GM19438 (cell line): ENCODE data around the gene VPS54.

Experiments
- ATAC-seq: cut with Tn5 transposase; IDR thresholded peaks from one replicate; pipeline ENCODE4 v1.9.1; 2021; ENCODE audit warnings: low read depth; ENCODE audit not compliant: unreplicated experiment

The VPS54 gene, protein sequence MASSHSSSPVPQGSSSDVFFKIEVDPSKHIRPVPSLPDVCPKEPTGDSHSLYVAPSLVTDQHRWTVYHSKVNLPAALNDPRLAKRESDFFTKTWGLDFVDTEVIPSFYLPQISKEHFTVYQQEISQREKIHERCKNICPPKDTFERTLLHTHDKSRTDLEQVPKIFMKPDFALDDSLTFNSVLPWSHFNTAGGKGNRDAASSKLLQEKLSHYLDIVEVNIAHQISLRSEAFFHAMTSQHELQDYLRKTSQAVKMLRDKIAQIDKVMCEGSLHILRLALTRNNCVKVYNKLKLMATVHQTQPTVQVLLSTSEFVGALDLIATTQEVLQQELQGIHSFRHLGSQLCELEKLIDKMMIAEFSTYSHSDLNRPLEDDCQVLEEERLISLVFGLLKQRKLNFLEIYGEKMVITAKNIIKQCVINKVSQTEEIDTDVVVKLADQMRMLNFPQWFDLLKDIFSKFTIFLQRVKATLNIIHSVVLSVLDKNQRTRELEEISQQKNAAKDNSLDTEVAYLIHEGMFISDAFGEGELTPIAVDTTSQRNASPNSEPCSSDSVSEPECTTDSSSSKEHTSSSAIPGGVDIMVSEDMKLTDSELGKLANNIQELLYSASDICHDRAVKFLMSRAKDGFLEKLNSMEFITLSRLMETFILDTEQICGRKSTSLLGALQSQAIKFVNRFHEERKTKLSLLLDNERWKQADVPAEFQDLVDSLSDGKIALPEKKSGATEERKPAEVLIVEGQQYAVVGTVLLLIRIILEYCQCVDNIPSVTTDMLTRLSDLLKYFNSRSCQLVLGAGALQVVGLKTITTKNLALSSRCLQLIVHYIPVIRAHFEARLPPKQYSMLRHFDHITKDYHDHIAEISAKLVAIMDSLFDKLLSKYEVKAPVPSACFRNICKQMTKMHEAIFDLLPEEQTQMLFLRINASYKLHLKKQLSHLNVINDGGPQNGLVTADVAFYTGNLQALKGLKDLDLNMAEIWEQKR

DNA sequence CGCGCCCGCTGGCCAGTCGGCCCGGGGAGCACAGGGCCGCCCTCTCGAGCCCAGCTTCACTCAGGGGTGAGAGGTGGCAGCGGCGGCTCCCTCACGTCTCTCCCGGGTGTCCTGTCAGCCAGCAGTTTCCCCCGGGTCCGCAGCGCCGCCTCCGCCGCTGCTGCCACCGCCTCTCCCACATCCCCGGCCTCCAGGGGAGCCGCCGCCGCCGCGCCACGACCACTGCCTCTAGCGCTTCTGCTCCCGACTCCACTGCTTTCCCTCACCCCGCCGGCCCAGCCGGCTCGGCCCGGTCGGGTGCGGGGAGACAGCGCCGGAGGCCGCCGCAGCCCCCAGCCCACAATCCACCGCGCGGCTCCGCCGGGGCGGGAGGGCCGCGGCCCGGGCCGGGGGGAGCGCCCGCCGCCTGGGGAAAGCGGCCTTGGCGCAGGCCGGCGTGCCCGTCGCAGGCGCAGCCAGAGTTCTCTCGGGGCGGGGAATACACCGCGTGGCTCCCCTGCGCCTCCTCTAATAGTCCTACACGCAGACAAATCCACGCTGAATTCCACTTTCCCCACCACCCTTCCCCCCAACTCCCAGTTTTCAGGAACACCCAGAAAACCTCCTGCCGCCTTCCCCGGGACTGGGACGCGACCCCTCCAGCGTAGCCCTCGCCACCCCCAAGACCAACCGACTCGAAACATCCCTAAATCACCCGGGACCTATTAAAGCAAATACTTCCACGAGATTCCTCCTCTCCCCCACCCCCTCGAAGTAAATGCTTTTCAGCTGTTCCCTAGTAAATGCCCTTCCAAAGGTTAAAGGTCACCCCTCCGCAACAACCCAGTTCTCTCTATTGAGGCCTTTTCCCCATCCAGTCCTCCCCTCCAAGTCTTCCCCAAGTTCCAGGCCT is at the start of gene VPS54:
Gene VPS54, minus strand, starts transcription at position 346 of the 892 bp plus-strand sequence. CDS start 35,429 bp downstream, outside the sequence.
- ATAC-seq, result peak; percentile 54

GRCh38 chr2:64067326-64067725 is 48.1 kb upstream of the VPS54 start:
- ATAC-seq, result no peak

DNA sequence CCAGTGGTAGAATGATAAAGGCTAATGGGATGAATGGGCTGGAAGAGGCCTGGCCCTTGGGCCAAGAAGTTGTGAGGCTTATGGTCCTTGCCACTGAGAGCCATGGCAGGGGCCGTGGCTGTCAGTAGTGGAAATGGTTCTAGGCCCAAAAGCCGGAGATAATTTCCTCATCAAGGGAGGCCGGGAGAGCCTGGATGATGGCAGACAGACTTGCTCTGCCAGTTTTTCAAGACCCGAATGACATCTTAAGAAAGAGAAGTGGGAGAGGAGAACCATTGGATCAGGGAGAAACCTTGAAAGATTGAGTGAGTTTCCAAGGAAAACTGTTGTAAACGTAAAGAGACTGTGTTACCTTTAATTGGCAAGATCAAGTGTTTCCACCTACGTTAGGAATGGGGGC is 46.3 kb upstream of the VPS54 start:
- no peak for ATAC-seq

DNA sequence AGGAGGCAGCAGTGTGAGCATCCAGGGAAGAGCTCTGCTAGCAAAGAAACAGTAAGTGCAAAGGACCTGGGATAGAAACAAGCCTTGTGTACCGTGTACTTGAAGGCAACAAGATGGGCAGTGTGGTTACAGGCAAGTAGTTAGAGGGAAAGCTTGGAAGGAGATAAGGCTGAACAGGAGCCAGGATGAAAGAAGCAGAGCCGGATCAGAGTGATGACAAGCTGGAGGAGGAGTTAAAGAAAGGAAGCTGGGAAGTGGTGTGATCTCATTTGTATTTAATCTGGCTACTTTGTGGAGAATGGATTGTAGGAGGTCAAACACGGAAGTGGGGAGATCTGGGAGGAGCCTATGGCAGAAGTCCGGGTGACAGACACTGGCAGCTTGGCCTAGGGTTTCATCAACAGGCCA is 44.7 kb upstream of the VPS54 start:
- ATAC-seq, result no peak

DNA sequence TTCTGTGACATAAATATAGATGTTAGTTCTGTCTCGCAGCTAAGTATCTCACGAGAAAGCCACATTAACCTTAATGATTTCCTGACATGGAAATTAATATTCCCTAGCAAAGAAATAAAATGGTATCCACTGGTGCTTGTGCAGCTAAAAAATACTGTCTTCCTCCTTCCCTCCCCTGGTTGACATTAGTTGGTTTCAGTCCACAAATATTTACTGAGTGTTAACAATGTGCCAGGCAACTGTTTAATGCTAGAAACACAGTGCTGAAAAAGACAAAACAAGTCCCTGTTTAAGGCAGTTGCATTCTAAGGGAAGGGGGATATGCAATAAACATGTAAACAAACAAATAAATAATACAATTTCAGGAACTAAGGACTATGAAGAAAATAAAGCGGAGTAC is 44.2 kb upstream of the VPS54 start:
- no peak for ATAC-seq

DNA sequence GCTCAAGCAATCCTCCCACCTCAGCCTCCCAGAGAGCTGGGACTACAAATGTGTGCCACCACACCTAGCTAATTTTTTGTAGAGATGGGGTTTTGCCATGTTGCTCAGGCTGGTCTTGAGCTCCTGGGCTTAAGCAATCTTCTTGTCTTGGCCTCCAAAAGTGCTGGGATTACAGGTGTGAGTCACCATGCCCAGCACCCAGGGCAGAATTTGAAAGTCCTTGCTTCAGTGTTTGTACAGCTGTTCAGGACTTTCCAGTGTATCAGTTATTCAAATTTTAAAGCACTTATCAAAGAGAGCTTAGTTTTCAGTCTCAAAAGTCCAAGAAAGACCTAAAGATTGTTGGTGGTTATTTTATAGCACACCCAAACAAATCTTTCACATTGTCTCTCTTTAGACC is 43.6 kb upstream of the VPS54 start:
- ATAC-seq, result no peak

GRCh38 chr2:64059270-64059669 is 40.0 kb upstream of the VPS54 start:
- no peak for ATAC-seq

DNA sequence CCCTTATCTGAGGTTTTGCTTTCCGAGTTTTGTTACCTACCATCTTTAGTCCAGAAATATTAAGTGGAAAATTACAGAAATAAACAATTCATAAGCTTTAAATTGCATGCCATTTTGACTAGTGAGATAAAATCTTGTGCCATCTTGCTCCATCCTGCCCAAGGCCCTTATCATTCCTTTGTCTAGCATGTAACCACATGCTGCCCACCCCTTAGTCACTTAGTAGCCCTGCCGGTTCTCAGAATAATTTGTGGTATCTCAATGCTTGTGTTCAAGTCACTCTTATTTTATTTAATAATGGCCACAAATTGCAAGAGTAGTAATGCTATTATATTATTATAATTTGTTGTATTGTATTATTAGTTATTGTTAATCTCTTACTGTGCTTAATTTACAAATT is 36.8 kb upstream of the VPS54 start:
- ATAC-seq, result no peak

- no peak for ATAC-seq
Observed at GRCh38 chr2:64054161-64054915, 35.1 kb upstream of the VPS54 start.

- ATAC-seq, result no peak
Observed at GRCh38 chr2:64052463-64053241, 33.4 kb upstream of the VPS54 start.

DNA sequence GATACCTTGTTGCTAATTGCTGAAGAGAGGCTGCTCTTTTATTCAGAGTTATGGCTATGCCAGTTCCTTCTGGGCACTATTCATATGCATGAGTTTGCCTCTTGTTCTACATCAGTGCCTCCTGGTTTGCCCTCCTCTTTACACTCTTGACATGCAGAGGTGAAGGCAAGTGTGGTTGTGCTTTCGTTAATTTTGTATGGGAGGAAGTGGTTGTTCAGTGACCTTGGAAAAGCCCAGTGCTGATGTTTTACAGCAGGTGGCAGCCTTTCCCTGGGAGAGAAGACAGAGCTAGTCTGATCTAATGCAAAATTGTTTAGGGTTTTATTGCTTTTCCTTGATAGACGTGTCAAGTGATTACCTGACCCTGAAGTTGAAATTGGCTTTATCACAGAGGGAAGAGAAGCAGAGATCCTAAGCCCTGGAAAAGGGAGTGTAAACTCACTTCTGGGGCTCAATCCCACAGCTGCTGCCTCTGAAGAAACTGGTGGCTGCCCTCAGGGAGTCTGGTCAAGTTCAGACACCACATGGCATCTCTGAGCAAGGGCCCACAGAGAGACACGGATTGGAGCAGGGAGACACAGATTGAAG is 30.5 kb upstream of the VPS54 start:
- peak; percentile 75 for ATAC-seq

DNA sequence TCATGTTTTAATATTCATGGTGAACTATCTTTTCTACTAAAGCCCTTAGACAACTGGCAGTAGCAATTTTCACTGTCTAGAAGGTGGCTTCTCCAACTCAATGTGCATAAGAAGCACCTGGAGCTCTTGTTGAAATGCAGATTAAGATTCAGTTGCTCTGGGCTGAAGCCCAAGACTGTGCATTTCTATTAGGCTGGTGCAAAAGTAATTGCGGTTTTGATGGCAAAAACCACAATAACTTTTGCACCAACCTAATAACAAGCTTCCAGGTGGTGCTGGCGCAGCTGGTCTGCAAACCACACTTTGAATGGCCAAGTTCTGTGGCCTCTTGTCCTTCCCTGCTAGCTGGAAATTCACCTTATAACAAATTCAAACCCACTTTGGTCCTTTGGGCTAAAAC is 26.7 kb upstream of the VPS54 start:
- ATAC-seq, result no peak

DNA sequence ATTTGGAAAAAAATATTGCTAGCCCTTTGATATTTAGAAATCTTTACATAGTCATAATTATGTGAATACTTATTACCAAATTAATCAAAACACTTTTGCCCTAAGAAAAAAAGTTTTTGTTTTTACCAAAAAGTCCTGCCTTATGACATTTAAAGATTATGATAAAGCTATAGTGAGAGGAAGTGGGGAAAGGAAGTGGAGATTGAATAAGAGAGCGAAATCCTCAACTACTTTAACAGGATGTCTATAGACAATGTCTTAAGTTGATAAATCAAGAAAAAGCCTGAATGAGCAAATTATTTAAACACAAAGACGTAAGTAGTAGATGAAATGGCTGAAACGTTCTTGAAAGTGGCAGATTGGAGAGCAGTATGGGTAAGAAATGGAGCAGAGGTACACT is 20.9 kb upstream of the VPS54 start:
- ATAC-seq, result no peak

DNA sequence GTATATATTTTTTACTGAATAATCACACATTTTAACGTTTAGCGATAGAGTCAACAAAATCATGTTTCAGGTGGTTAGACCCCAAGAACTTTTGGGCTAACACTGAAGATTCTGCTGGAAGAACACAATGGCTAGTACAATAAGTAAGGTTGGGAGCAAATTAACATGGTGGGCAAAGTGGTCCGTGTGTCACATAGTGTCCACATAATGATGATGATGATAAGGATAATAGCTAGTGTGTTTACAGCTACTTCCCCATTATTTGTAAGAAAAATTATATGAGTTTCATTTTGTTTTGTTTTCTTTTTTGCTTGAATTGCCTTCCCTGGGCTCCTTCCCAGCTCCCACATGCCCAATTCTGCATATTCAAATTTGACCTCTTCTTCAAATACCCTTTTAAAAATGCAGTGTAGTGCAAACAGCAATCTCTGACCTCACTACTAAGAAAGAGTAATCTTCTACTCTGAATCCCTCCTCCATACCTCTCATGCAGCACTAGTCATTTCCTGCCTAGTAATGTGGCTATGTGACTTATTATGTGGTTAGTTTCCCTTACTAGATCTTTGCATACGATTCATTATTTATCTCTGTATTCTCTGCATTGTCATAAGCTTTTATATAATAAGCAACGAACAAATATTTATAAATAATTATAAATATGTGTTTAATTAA is 16.9 kb upstream of the VPS54 start:
- ATAC-seq, result peak; percentile 90

GRCh38 chr2:64035072-64035942 is 16.1 kb upstream of the VPS54 start:
- ATAC-seq, result no peak

DNA sequence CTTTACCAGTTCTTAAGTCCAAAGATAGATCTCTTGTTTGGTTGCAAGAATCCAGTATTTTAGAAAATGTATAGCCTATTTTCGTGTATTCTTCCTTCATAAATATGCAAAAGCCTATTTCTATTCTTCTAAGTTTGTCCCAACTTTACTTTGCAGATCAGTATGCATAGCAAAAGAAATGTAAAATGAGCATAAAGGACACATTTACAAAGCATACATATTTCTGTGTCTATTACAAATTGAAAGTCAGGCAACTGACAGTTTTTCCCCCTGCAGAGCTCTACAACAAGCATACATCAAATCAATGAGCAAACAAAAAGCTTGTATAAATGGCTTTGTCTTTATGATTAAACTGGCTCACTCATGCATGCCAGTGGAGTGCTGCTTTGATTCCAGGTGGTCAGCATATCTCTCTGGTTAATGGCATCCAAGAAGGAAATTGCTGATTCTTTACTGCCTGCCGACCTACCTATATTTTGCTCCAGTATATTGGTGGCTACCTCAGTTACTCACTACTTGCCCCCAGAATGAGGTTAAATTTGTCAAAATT is 10.0 kb upstream of the VPS54 start:
- no peak for ATAC-seq

DNA sequence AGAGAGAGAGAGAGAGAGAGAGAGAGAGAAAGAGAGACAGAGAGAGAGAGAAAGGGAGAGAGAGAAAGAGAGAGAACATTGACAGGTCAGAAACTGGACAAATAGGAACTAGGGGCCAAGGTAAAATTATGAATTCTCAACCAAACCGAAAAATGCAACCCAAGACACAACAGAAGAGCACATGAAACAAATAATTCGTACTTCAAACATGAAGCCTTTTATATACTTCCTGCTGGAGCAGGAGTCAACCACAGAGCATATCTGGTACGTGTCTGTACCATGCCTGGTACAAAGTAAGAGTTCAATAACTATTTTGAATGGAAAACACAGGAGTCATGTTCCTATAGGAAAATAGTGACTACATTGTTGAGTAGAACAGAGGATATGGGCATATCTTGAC is 6.5 kb upstream of the VPS54 start:
- no peak for ATAC-seq
